Esophagus (tissue), 2 donors: ENCODE data around the gene HIPK4. TPM values are rescaled to one million over a fixed set of nuclear protein-coding genes. Genes with fewer than 3 reads are reported as not detected.
"Not testable (repeated sequence)": the region's sequence is repeated elsewhere in the genome, so short reads cannot be mapped to it uniquely, and the experiment has no call there.

ENCODE experiments used
- H3K27ac ChIP-seq, 2 donors: one replicate each; pipeline ENCODE4 v1.5.1; 2013; ENCODE audit warnings: low read depth in 2 of 2, mild to moderate bottlenecking in 2 of 2, inconsistent platforms in 1 of 2, low read length in 1 of 2, moderate library complexity in 1 of 2
- H3K27me3 ChIP-seq, 2 donors: one replicate each; pipeline ENCODE4 v1.6.1; 2013; ENCODE audit warnings: low read length in 2 of 2, control low read depth in 1 of 2, mild to moderate bottlenecking in 1 of 2; ENCODE audit not compliant: insufficient read depth in 2 of 2, control insufficient read depth in 1 of 2
- H3K36me3 ChIP-seq, 2 donors: one replicate each; pipeline ENCODE4 v1.6.1; 2013; ENCODE audit warnings: low read length in 1 of 2; ENCODE audit not compliant: control insufficient read depth in 2 of 2, insufficient read depth in 2 of 2
- H3K4me1 ChIP-seq, 2 donors: one replicate each; pipeline ENCODE4 v1.6.1; 2013; ENCODE audit warnings: low read length in 1 of 2; ENCODE audit not compliant: control insufficient read depth in 2 of 2, insufficient read depth in 2 of 2
- H3K4me3 ChIP-seq, 2 donors: one replicate each; pipeline ENCODE4 v1.5.1; 2013; ENCODE audit warnings: low read length in 2 of 2, mild to moderate bottlenecking in 2 of 2, low read depth in 1 of 2, moderate library complexity in 1 of 2
- H3K9me3 ChIP-seq, 2 donors: one replicate each; pipeline ENCODE4 v1.6.1; 2013; ENCODE audit warnings: mild to moderate bottlenecking in 2 of 2, low read depth in 1 of 2, low read length in 1 of 2, moderate library complexity in 1 of 2; ENCODE audit not compliant: control insufficient read depth in 2 of 2, insufficient read depth in 1 of 2
- WGBS, 2 donors: extraction: QIAGEN DNeasy Blood & Tissue Kit; methylation state at CpG; one replicate each; pipeline ENCODE4 v1.1.7; 2013; 5-methylcytosine and 5-hydroxymethylcytosine counted together
- polyA plus RNA-seq, 2 donors: library from polyadenylated mRNA; stranded (reverse); fragments of 200-250 nt; gene quantifications; one replicate each; pipeline ENCODE4 v1.2.3, GENCODE V29; 2013
- donor health status: healthy with polysubstance abuse.
- donor health status: Bipolar disorder and iron deficiency.

HIPK4 gene
- polyA plus RNA-seq, 2 donors, result 0.04 to 0.08 TPM

DNA sequence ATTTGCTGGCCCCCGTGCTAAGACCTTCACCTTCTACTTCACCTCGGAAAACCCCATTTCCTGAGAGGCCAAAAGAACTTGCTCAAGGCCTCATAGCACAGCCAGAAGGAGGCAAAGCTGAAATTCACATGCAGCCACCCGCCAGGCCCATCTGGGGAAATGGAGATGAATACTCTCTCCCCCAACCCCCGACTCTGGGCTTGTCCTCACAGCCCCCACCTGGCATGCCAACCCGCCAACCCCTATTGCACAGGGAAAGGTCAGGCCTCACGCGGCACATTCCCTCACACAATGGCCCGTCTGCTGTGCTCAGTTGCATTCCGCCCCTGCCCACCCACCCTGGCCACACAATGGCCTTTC is 20.0 kb upstream of the HIPK4 start:
- H3K36me3 ChIP-seq, result no peaks in the 10 kb centered on the region
- no peaks in the 10 kb centered on the region for H3K27me3 ChIP-seq
- 72 to 74% methylated on average over 9 of the region's 9 CpGs for WGBS, 2 donors
- no peak overlapping the region for H3K27ac ChIP-seq
- peaks cover 0 to 4% of the 10 kb centered on the region in 2 donors for H3K4me1 ChIP-seq
- H3K4me3 ChIP-seq, result no peak overlapping the region
- no peaks in the 10 kb centered on the region for H3K9me3 ChIP-seq

DNA sequence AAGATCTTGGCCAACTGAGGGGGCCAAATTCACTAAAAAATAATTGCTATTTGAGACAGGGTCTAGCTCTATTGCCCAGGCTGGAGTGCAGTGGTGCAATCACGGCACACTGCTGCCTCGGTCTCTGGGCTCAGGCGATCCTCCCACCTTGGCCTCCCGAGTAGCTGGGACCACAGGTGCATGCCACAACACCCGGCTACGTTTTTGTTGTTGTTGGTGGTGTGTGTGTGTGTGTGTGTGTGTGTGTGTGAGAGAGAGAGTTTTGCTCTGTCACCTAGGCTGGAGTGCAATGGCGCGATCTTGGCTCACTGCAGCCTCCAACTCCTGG is 18.6 kb upstream of the HIPK4 start:
- WGBS, 2 donors, result 82 to 87% methylated on average over 8 of the region's 8 CpGs
- H3K9me3 ChIP-seq, H3K4me3 ChIP-seq, H3K27ac ChIP-seq, H3K36me3 ChIP-seq, H3K27me3 ChIP-seq, H3K4me1 ChIP-seq: not testable (repeated sequence)

DNA sequence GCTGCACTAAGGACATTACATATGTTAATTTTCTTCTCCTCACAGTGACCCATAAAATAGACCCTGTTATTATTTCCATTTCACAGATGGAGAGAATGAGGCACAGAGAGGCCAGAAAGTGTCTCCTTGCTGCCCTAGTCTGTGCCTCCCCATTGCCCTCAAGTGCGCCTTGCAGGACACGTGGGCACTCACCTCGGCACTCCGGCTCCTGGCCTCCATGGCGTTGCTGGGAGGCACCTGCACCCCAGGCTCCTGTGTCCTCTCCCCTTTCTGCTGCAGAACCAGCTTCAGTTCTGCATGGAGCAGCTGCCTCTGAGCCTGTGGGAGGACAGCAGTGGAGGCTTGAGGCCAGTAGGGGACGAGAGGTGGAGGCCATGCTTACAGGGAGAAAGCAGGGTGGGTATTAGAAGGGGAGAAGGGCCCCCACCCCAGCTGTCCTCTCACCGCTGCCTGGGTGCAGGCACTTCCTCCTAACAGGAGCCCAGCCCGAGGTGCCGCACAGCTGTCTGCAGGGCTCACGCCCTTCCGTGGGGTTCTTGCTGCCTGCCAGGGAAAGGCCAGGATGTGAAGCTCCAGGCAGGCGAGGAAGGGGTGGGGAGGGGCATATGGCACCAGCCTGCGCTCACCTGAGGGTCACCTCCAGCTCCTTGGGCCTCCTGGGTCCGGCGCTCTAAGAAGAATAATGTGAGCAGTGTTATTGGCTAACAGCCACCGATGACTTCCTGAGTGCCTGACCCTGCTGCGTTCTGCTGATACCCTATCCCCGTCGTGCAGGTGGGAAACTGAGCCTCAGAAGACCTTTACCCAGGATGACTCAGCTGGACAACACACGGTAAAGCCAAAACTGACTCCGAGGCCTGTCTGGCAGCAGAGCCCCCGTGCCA is 18.0 kb upstream of the HIPK4 start:
- H3K36me3 ChIP-seq, result no peaks in the 10 kb centered on the region
- no peak overlapping the region for H3K27ac ChIP-seq
- no peaks in the 10 kb centered on the region for H3K9me3 ChIP-seq
- no peaks in the 10 kb centered on the region for H3K27me3 ChIP-seq
- 54 to 57% methylated on average over 22 of the region's 22 CpGs for WGBS, 2 donors
- H3K4me3 ChIP-seq, result no peak overlapping the region
- peaks cover 0 to 2% of the 10 kb centered on the region in 2 donors for H3K4me1 ChIP-seq

DNA sequence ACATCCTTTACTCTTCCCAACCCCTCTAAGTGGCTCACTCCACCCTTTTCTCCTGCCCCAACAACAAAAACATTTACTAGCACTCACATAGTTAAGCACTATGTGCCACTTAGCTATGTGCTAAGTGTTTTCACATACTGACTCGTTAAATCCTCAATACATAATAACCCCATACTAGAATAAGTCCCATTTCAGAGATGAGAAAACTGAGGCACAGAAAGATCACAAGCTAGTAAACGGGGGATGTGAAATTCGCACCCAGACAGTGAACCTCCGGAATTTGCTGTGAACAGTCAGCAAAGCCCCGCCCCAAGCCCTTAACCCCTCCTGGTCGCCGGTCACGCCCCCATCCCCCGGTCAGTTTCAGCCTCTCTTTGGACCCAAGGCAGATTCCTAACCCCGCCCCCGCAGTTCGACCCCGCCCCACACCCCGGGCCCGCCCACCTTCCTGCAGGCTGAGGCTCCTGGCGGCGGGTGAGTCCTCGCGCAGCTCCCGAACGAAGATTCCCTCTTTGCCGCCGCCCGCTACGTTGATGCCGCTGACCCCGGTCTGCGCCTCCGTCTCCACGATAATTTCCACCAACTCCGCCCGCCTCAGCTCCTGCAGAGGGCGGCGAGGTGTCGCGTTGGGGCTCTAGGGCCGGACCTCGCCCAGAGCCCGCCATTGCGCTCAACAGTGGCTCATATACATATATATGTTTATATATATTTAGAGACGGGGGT is 13.4 kb upstream of the HIPK4 start:
- H3K36me3 ChIP-seq, result no peaks in the 10 kb centered on the region
- no peaks in the 10 kb centered on the region for H3K9me3 ChIP-seq
- peak overlapping the region; percentile 64 to 85 for H3K27ac ChIP-seq
- no peaks in the 10 kb centered on the region for H3K27me3 ChIP-seq
- WGBS, 2 donors, result 1% methylated on average over 41 of the region's 41 CpGs
- H3K4me3 ChIP-seq, result peak overlapping the region; percentile 53 to 64
- peaks cover 4% of the 10 kb centered on the region in 2 donors for H3K4me1 ChIP-seq

DNA sequence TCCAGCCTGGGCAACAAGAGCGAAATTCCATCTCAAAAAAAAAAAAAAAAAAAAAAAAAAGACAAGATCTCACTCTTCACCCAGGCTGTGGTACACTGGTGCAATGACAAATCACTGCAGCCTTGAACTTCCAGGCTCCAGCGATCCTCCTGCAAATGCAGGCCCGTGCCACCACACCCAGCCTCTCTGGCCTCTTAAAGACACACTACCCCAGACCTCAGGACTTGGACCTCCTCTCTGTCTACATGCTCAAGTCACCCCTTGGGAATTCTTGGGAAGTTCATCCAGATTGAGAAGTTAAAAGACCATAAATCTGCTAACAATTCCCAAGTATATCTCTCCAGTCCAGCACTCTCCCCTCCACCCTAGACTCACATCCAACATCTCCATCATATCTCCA is 10.6 kb upstream of the HIPK4 start:
- Histone ChIP-seq H3K9me3 (no peaks in the 10 kb centered on the region), H3K36me3 (no peaks in the 10 kb centered on the region), H3K27ac (no peak overlapping the region), H3K27me3 (no peaks in the 10 kb centered on the region), H3K4me1 (peaks cover 4% of the 10 kb centered on the region in 2 donors), H3K4me3 (no peak overlapping the region)
- 22 to 57% methylated on average over 2 to 3 of the region's 3 CpGs for WGBS, 2 donors

DNA sequence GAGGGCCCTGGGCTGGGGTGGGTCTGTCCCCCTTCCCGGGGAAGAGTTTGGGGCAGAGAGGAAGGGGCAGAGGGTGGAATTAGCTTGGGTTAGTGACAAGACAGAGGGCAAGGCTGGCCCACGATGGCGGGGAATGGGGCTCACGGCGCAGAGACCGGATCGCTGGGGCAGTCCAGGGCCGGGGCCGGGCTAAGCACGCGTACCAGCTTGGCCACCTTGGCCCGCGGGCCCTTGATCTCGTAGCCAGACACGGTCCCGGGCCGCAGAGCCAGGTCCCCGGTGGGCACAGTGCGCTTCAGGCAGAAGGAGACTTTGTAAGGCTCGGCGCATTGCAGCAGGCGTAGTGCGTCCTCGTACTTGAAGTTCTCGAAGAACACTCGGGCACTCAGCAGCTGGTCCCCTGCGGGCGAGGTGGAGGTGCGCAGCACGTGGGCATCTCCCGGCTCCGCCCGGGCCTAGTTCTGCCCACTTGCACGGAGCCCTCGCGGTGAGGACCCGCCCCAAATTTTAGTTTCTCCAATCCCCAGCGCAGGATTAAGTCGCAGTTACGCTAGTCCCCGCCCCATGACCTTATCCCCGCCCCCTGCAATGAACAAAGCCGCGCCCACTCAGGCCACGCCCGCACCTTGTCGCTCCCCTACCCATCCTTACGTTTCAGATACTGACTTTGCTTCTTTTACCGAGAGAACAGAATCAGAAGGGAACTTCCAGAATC is 8.6 kb upstream of the HIPK4 start:
- WGBS, 2 donors, result 54 to 55% methylated on average over 47 to 49 of the region's 49 CpGs
- H3K9me3 ChIP-seq, result no peaks in the 10 kb centered on the region
- H3K36me3 ChIP-seq, result no peaks in the 10 kb centered on the region
- H3K27ac ChIP-seq, result no peak overlapping the region
- no peak overlapping the region for H3K4me3 ChIP-seq
- H3K4me1 ChIP-seq, result peaks cover 2 to 4% of the 10 kb centered on the region in 2 donors
- no peaks in the 10 kb centered on the region for H3K27me3 ChIP-seq

DNA sequence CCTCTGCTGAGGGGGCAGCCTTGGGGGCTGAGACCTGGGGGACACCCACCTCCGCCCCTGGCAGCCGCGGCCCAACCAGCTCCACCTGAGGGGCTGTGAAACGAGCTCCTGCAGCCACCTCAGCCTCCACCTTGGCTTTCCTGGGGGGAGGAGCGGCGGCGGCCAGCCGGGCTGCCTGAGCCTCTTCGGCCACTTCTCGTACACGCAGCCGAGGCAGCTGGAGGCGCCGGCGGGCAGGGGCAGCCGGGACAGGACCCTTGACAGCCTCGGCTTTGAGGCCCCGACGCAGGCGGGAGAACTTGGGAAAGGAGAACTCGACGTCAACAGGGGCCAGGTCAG is 7.6 kb upstream of the HIPK4 start:
- 94 to 96% methylated on average over 19 to 22 of the region's 22 CpGs for WGBS, 2 donors
- no peaks in the 10 kb centered on the region for H3K9me3 ChIP-seq

DNA sequence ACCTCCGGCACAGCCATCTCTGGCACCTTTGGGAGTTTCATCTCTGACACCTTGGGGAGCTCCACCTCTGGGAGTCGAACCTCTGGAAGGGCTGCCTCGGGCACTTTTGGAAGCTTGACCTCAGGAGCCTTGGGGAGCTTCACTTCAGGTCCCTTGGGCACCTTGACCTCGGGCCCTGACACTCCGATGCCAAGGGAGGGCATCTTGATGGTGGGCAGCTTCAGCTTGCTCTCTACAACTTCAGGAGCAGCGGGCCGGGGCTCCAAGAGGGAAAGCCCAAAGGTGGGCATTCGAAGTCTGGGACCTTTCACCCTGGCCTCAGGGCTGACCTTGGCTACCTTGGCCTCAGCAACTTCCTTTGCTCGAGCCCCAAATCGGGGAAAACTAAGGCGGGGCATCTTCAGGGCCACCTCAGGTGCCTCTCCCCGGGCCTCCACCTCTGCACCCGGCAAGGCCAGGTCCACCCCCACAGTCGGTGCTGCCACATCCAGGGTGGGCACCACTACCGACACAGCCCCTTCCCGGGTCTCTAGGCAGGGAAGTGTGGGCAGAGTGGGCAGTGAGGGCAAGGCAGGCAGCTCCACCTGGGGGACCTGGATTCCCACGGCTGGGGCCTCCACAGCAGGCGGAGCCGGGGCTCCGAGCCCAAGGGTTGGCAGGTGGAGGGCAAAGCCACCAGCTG is 7.0 kb upstream of the HIPK4 start:
- no peak overlapping the region for H3K4me3 ChIP-seq
- H3K27me3 ChIP-seq, result no peaks in the 10 kb centered on the region
- no peak overlapping the region for H3K27ac ChIP-seq
- H3K36me3 ChIP-seq, result no peaks in the 10 kb centered on the region
- 84 to 90% methylated on average over 20 of the region's 20 CpGs for WGBS, 2 donors
- H3K9me3 ChIP-seq, result no peaks in the 10 kb centered on the region
- H3K4me1 ChIP-seq, result peaks cover 9 to 17% of the 10 kb centered on the region in 2 donors

More for the DNA sequence above, 7.6 kb upstream of the HIPK4 start:
- Histone ChIP-seq H3K27me3 (no peaks in the 10 kb centered on the region), H3K4me1 (peaks cover 9 to 12% of the 10 kb centered on the region in 2 donors), H3K27ac (no peak overlapping the region), H3K4me3 (no peak overlapping the region), H3K36me3 (no peaks in the 10 kb centered on the region)

DNA sequence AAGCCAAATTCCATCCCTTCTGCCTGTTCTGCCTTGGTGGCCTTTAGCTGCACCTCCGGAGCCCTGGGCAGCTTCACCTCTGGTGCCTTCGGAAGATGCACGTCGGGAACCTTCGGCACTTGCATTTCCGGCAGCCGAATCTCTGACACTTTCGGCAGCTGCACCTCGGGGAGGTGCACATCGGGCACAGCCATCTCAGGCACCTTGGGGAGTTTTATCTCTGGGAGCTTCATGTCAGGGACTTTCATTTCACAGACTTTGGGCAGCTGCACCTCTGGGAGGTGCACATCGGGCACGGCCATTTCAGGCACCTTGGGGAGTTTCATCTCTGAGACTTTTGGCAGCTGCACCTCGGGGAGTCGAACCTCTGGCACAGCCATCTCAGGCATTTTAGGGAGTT is 6.0 kb upstream of the HIPK4 start:
- H3K36me3 ChIP-seq, result no peaks in the 10 kb centered on the region
- H3K4me3 ChIP-seq, result no peak overlapping the region
- H3K27ac ChIP-seq, result no peak overlapping the region
- no peaks in the 10 kb centered on the region for H3K27me3 ChIP-seq
- H3K9me3 ChIP-seq, result no peaks in the 10 kb centered on the region
- H3K4me1 ChIP-seq, result peaks cover 9 to 17% of the 10 kb centered on the region in 2 donors
- WGBS, 2 donors, result 86 to 89% methylated on average over 14 of the region's 14 CpGs
